CD4-positive, alpha-beta T cell (primary cell): ENCODE data around the gene RRP1. TPM values are rescaled to one million over a fixed set of nuclear protein-coding genes. Genes with fewer than 3 reads are reported as not detected.

Experiments
- ATAC-seq: fragments of 200-7000 bp; cut with Tn5 transposase; one replicate; pipeline ENCODE4 v1.10.0; 2022; ENCODE audit warnings: mild to moderate bottlenecking; ENCODE audit not compliant: poor library complexity
- CTCF ChIA-PET: fragments of 350-600 bp; sonication (Branson Sonifier 250); formaldehyde crosslinking; loops from one replicate; lab custom pipeline; 2021; ENCODE audit warnings: antibody characterized with exemption, inconsistent platforms; lab: Charles Lee
- POLR2A ChIA-PET: fragments of 350-600 bp; sonication (Branson Sonifier 250); formaldehyde crosslinking; loops from one replicate; lab custom pipeline; 2021; ENCODE audit warnings: antibody characterized with exemption, inconsistent platforms; lab: Charles Lee
- DNase-seq, 14 experiments: peaks; one replicate each; pipeline ENCODE4 v3.0.0-alpha.2; 2013 to 2020; ENCODE audit warnings: mixed read lengths in 2 of 14
- H3K27ac ChIP-seq, 2 donors: one replicate each; pipeline versions ENCODE4 v1.5.1 to v1.7.0; 2013; ENCODE audit warnings: low read length in 2 of 2, low read depth in 1 of 2, mild to moderate bottlenecking in 1 of 2
- H3K27me3 ChIP-seq, 2 experiments: 1 replicate in 1 of 2; 2 replicates in 1 of 2; pipeline versions ENCODE4 v1.6.1 to v1.7.0; 2013; ENCODE audit warnings: low read length in 2 of 2, control low read depth in 1 of 2, mild to moderate bottlenecking in 1 of 2, moderate library complexity in 1 of 2; ENCODE audit not compliant: insufficient read depth in 2 of 2, control insufficient read depth in 1 of 2
- H3K36me3 ChIP-seq: one replicate; pipeline ENCODE4 v1.6.1; 2013; ENCODE audit warnings: low read length, control low read depth; ENCODE audit not compliant: insufficient read depth
- H3K4me1 ChIP-seq: one replicate; pipeline ENCODE4 v1.6.1; 2013; ENCODE audit warnings: low read length, control low read depth; ENCODE audit not compliant: insufficient read depth
- H3K4me3 ChIP-seq: one replicate; pipeline ENCODE4 v1.5.1; 2013; ENCODE audit warnings: mild to moderate bottlenecking, low read length, moderate library complexity
- H3K9me3 ChIP-seq, 2 experiments: 1 replicate in 1 of 2; 2 replicates in 1 of 2; pipeline versions ENCODE4 v1.6.1 to v1.7.0; 2013; ENCODE audit warnings: low read length in 2 of 2, mild to moderate bottlenecking in 2 of 2, control low read depth in 1 of 2, moderate library complexity in 1 of 2; ENCODE audit not compliant: control insufficient read depth in 1 of 2, insufficient read depth in 1 of 2
- H3K27ac Mint-ChIP-seq: one replicate; pipeline ENCODE4 v1.8.0; 2020; ENCODE audit warnings: mixed read lengths
- H3K27me3 Mint-ChIP-seq: one replicate; pipeline ENCODE4 v1.8.0; 2021; ENCODE audit warnings: mixed read lengths
- H3K36me3 Mint-ChIP-seq: one replicate; pipeline ENCODE4 v1.8.0; 2021; ENCODE audit warnings: low read depth, mixed read lengths
- H3K4me1 Mint-ChIP-seq: one replicate; pipeline ENCODE4 v1.8.0; 2021; ENCODE audit warnings: low read depth, mixed read lengths
- H3K4me3 Mint-ChIP-seq: one replicate; pipeline ENCODE4 v1.8.0; 2020; ENCODE audit warnings: mild to moderate bottlenecking, mixed read lengths
- H3K9me3 Mint-ChIP-seq: one replicate; pipeline ENCODE4 v1.8.0; 2020; ENCODE audit warnings: mixed read lengths
- CTCF ChIP-seq: fragments of 200-600 bp; IDR thresholded peaks from one replicate; pipeline ENCODE4 v1.8.0; 2022; ENCODE audit warnings: antibody characterized with exemption, mild to moderate bottlenecking
- intact Hi-C, 2 experiments: fragments of 100-400 bp; cut with DNase I in 1 of 2; cut with micrococcal nuclease in 1 of 2; formaldehyde crosslinking; loops; one replicate each; pipeline versions ENCODE4 v1.15.1 to v1.9.0; 2023 to 2025; cut with DNase I, micrococcal nuclease
- total RNA-seq, 174 experiments: library from RNA in 2 of 174; stranded (reverse) in 2 of 174; gene quantifications; one replicate each; pipeline ENCODE4 v1.2.3 and lab custom pipeline; 2021 to 2026

RRP1 gene
- total RNA-seq, 2 experiments from 2014 or later: 27.7 to 29.0 TPM

GRCh38 chr21:43779660-43780059, 9.7 kb upstream of the RRP1 start:
- peaks cover 22% of the 10 kb centered on the region for H3K4me1 Mint-ChIP-seq
- no peak for TF ChIP-seq CTCF
- H3K9me3 ChIP-seq: no peaks in the 10 kb centered on the region
- no peak overlapping the region for H3K4me3 ChIP-seq
- H3K9me3 Mint-ChIP-seq: no peaks in the 10 kb centered on the region
- no peak overlapping the region for H3K27ac ChIP-seq
- peaks cover 2% of the 10 kb centered on the region for H3K36me3 Mint-ChIP-seq
- ChIA-PET POLR2A (no interaction called here), CTCF (interaction anchor here (1.8 kb wide), 1 partner anchor 9 kb away, joined by 7 read pairs; the partner anchor contains the start of gene RRP1)
- H3K4me3 Mint-ChIP-seq: peak overlapping the region; percentile 20
- no peaks in the 10 kb centered on the region for H3K27me3 ChIP-seq
- DNase-seq (no peak), ATAC-seq (no peak)
- H3K27me3 Mint-ChIP-seq: no peaks in the 10 kb centered on the region
- no peak overlapping the region for H3K27ac Mint-ChIP-seq
- intact Hi-C loops: loop anchor here (5.0 to 10.0 kb wide), 2 partner anchors 57 to 1545 kb away; no protein-coding TSS in a partner anchor
- peaks cover 29% of the 10 kb centered on the region for H3K4me1 ChIP-seq
- H3K36me3 ChIP-seq: peaks cover under 1% of the 10 kb centered on the region

DNA sequence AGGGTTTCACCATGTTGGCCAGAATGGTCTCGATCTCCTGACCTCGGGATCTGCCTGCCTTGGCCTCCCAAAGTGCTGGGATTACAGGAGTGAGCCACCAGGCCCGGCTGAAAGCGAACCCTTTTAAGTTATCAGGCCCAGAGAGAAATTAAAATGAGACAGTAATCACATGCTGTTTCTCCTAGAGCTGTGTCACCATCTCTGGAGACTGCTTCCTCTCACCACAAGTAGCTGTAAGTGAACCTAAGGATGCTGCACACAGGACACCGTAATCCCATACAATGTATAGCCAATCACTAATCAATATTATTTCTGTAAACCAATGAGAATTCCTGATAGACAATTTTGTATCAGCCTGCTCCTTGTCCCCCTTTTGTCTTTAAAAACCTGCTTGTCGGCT, 7.5 kb upstream of the RRP1 start:
- Mint-ChIP-seq H3K9me3 (no peaks in the 10 kb centered on the region), H3K36me3 (no peaks in the 10 kb centered on the region), H3K27me3 (no peaks in the 10 kb centered on the region), H3K4me1 (peaks cover 13% of the 10 kb centered on the region), H3K27ac (no peak overlapping the region), H3K4me3 (no peak overlapping the region)
- no peak for DNase-seq
- TF ChIP-seq CTCF: no peak
- no peak for ATAC-seq
- ChIA-PET CTCF (no interaction called here), POLR2A (no interaction called here)
- H3K27me3 ChIP-seq: no peaks in the 10 kb centered on the region
- no peaks in the 10 kb centered on the region for H3K36me3 ChIP-seq
- H3K4me3 ChIP-seq: no peak overlapping the region
- no peak overlapping the region for H3K27ac ChIP-seq
- intact Hi-C loops: loop anchor here in 1 of 2 experiments (10.0 kb wide), 1 partner anchor 1547 kb away; no protein-coding TSS in a partner anchor
- H3K9me3 ChIP-seq: no peaks in the 10 kb centered on the region
- peaks cover 17% of the 10 kb centered on the region for H3K4me1 ChIP-seq

- ChIA-PET POLR2A (no interaction called here), CTCF (no interaction called here)
- no peak overlapping the region for H3K27ac Mint-ChIP-seq
- Histone ChIP-seq H3K27ac (no peak overlapping the region), H3K36me3 (no peaks in the 10 kb centered on the region), H3K9me3 (no peaks in the 10 kb centered on the region), H3K27me3 (no peaks in the 10 kb centered on the region), H3K4me1 (peaks cover 16% of the 10 kb centered on the region), H3K4me3 (no peak overlapping the region)
- H3K27me3 Mint-ChIP-seq: no peaks in the 10 kb centered on the region
- peaks cover 13% of the 10 kb centered on the region for H3K4me1 Mint-ChIP-seq
- intact Hi-C loops: loop anchor here in 1 of 2 experiments (10.0 kb wide), 1 partner anchor 1548 kb away; no protein-coding TSS in a partner anchor
- no peak for DNase-seq
- H3K36me3 Mint-ChIP-seq: no peaks in the 10 kb centered on the region
- ATAC-seq: no peak
- no peak overlapping the region for H3K4me3 Mint-ChIP-seq
- no peak for TF ChIP-seq CTCF
- H3K9me3 Mint-ChIP-seq: no peaks in the 10 kb centered on the region
These were observed 6.8 kb upstream of the RRP1 start for GRCh38 chr21:43782431-43783097.
